Fibroblast of pulmonary artery (primary cell): ENCODE measurements around the gene NELFCD.

Source experiments
- DNase-seq: peaks from one replicate; pipeline ENCODE4 v3.0.0-alpha.2; 2010; ENCODE audit warnings: low read depth
- H3K4me3 ChIP-seq: replicated peaks from 2 replicates; pipeline ENCODE4 v1.5.1; 2011; ENCODE audit warnings: low read depth, mild to moderate bottlenecking, control low read depth, low read length, moderate library complexity
- TF ChIP-seq, protein P1 (sequence below): IDR thresholded peaks from 2 replicates; pipeline ENCODE4 v1.5.1; 2011; ENCODE audit warnings: mild to moderate bottlenecking, control low read depth, low read length, inconsistent platforms; ENCODE audit errors: missing control alignments

NELFCD gene

DNA sequence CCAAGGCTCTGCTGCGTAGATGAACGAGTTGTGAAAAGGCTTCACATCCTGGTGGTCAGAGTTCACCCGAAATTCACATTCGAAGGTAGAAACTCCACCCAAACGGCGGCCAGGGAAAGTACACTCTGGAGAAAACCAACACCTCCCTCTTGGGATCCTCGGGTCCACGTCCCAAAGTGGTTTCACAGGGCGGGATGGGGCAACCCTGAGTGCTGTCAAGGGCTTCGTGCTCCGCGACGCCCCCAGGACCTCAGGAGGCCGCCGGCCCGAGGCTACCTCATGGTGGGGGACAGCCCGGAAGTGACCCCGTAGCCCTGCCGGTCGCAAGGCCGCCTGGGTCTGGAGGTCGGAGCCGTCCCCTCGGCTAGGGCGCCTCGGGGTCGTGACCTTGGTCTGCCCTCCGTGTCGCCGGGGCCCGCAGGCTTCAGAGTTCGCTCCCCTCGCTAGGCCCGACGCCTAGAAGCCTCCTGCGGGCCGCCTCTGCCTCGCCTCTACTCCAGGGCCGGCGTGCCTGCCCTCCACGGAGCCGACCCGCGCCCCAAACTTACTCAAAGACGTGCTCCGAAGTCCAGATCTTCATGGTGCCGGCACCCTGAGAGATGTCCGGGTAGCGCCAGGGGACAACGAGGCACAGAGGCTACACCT, 61.2 kb downstream of the NELFCD start, which contains the start of gene PRELID3B:
Gene PRELID3B, minus strand, starts transcription at position 636 of the 645 bp plus-strand sequence. Its CDS starts 56 bp downstream, at position 580.
- DNase-seq, result no peak
- TF ChIP-seq, protein P1, sequence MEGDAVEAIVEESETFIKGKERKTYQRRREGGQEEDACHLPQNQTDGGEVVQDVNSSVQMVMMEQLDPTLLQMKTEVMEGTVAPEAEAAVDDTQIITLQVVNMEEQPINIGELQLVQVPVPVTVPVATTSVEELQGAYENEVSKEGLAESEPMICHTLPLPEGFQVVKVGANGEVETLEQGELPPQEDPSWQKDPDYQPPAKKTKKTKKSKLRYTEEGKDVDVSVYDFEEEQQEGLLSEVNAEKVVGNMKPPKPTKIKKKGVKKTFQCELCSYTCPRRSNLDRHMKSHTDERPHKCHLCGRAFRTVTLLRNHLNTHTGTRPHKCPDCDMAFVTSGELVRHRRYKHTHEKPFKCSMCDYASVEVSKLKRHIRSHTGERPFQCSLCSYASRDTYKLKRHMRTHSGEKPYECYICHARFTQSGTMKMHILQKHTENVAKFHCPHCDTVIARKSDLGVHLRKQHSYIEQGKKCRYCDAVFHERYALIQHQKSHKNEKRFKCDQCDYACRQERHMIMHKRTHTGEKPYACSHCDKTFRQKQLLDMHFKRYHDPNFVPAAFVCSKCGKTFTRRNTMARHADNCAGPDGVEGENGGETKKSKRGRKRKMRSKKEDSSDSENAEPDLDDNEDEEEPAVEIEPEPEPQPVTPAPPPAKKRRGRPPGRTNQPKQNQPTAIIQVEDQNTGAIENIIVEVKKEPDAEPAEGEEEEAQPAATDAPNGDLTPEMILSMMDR, result no peak
- peak within 1 kb of the TSS; percentile 85 for H3K4me3 ChIP-seq

DNA sequence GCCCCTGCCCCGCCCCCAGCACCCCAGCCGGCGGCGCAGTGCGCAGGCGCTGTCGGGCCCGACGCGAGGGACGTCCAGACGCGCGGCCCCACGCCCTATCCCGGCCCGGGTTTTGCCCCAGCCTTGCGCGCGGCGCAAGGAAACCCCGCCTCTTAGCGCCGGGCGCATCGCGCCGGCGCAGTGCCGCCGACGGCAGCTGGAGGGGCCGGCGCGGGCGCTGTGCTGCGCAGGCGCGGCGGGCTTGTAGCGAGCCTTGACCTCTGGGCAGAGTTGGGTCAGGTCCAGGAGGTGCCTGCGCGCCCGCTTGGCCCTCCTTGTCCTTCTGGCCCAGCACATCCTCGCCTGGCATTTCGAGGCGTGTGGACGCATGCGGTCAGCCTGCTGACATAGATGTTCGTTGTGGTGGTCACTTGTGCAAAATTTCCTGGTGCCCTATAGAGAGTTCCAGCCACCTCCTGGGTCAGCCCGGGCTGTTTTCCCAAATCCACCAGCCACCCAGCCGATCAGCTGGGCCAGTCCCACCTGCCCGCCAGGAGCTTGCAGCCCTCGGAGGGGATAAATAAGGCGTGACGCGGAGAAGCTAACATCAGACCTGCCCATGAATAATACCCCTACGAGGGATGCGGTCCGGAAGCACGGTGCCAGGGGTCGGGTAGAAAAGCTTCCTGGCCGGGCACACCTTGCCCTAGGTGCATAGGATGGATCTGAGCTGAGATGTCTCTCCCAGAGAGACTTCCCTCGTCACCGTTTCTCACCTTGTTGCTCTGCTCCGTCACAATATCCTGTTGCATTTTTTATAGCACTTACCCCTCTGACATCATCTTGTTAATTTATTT, 62.0 kb downstream of the NELFCD start:
- peak; percentile 91 for DNase-seq
- TF ChIP-seq, protein P1, result no peak
- peak overlapping the region; percentile 85 for H3K4me3 ChIP-seq

DNA sequence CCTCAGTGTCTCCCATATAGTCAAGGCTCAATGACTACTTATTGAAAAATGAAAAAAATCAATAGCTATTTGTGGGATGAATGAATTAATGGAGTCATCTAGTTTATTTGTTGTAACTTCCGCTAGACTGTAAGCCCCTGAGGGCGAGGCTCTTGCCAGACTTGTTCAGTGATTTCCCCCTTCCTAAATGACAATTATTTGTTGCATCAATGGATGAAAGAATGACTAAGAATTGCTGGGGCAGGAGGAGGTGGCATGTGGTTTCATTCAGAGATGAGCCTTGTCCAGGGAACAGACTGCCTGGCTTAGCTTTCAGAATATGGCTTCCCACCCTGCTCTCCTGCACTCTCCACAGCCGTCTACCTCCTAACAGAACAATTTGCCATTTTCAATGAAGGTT, 62.6 kb downstream of the NELFCD start:
- DNase-seq, result no peak
- H3K4me3 ChIP-seq, result no peak overlapping the region
- TF ChIP-seq, protein P1, result no peak

DNA sequence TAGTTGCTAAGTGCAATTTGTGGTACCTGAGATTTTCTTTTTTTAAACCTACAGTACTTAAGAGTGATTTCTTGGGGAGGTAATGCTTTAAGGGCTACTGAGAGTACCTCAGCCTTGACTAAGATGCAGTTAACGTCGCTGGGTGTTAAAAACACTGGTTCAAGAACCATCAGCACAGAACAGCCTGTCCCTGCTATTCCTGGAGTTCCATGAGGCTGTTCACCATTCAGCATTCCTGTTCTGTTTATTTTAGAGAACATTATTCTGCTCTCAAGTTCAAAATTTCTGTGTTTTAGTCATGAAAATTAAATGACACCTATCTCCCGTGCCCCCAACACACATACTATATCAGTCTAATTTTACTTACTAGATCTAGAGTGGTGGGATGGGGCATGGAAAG, 63.2 kb downstream of the NELFCD start:
- TF ChIP-seq, protein P1, result no peak
- no peak overlapping the region for H3K4me3 ChIP-seq
- no peak for DNase-seq
